ENCODE results near the gene UQCRC2.
A peak's percentile ranks its signal among the peaks of the same experiment; 100 is the strongest.

The UQCRC2 gene

DNA sequence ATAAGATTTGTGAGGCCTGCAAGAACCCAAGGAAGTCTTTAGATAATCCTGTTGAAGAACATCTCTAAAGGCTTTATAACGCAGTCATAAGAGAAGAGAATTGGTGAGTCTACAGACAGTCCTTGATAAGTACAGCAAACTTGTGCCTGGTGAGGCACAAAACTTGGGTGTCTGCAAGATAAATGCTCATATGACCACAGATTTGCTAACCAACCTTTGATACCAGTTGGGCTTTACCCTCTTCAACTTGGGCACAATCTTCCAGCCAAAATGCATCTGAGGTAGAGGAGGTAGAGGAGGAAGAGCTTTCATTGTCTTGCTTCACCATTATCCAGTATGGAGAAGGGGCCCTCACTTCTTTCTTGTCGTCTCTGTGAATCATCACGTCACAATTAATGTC is 30.9 kb downstream of the UQCRC2 start:
- Histone ChIP-seq H3K4me3 (ENCODE audit: low read depth, low read length) (no peak overlapping the region), H3K4me1 (ENCODE audit: control insufficient read depth, insufficient read depth, low read length) (no peaks in the 10 kb centered on the region), H3K9me3 (ENCODE audit: control insufficient read depth, insufficient read depth, low read depth, low read length) (no peaks in the 10 kb centered on the region), H3K36me3 (ENCODE audit: control insufficient read depth in 2 of 2, insufficient read depth in 1 of 2, low read length in 2 of 2) (peaks cover 35 to 74% of the 10 kb centered on the region in 2 experiments), H3K27ac (ENCODE audit: extremely low read depth, low read depth, low read length) (no peak overlapping the region)
- no peak for TF ChIP-seq TRIM28 (IDR thresholded peaks at IDR 0.05; ENCODE audit: borderline replicate concordance, low read length)
- TF ChIP-seq, protein P1, sequence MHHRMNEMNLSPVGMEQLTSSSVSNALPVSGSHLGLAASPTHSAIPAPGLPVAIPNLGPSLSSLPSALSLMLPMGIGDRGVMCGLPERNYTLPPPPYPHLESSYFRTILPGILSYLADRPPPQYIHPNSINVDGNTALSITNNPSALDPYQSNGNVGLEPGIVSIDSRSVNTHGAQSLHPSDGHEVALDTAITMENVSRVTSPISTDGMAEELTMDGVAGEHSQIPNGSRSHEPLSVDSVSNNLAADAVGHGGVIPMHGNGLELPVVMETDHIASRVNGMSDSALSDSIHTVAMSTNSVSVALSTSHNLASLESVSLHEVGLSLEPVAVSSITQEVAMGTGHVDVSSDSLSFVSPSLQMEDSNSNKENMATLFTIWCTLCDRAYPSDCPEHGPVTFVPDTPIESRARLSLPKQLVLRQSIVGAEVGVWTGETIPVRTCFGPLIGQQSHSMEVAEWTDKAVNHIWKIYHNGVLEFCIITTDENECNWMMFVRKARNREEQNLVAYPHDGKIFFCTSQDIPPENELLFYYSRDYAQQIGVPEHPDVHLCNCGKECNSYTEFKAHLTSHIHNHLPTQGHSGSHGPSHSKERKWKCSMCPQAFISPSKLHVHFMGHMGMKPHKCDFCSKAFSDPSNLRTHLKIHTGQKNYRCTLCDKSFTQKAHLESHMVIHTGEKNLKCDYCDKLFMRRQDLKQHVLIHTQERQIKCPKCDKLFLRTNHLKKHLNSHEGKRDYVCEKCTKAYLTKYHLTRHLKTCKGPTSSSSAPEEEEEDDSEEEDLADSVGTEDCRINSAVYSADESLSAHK (tag by site-specific recombination; IDR thresholded peaks at IDR 0.05), result no peak
- no peak for TF ChIP-seq ZNF670 (tag by site-specific recombination; IDR thresholded peaks at IDR 0.05; ENCODE audit: low read depth)
- TF ChIP-seq, protein P2, sequence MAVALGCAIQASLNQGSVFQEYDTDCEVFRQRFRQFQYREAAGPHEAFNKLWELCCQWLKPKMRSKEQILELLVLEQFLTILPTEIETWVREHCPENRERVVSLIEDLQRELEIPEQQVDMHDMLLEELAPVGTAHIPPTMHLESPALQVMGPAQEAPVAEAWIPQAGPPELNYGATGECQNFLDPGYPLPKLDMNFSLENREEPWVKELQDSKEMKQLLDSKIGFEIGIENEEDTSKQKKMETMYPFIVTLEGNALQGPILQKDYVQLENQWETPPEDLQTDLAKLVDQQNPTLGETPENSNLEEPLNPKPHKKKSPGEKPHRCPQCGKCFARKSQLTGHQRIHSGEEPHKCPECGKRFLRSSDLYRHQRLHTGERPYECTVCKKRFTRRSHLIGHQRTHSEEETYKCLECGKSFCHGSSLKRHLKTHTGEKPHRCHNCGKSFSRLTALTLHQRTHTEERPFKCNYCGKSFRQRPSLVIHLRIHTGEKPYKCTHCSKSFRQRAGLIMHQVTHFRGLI (tag by site-specific recombination; IDR thresholded peaks at IDR 0.05), result peak; percentile 80; the same call in 1 of the 2 replicates
- ChIA-PET CTCF (interaction anchor here (1.4 kb wide), 1 partner anchor 115 kb away, joined by 3 read pairs; no protein-coding TSS in a partner anchor), POLR2A (no interaction called here)

DNA sequence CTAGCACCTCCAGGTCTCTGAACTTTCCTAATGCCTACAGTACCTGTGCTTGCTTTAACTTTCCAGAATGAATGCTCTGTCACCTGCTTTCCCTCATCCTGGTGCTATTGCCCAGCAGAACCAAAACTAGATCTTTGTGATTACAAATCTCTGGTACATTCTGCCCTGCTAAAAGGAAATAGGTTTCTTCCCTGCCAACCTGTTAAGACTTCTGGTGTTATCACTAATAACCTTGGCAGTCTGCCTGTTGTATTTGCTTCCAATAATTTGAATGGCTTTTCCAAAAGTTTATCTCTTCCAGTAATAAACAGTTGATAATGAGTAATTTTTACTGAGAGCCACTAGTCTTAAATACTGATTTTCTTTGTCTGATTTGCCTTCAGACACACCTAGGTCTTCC is 32.4 kb downstream of the UQCRC2 start:
- peaks cover 29 to 60% of the 10 kb centered on the region in 2 experiments for H3K36me3 ChIP-seq (ENCODE audit: control insufficient read depth in 2 of 2, insufficient read depth in 1 of 2, low read length in 2 of 2)
- ChIA-PET CTCF (interaction anchor here (1.4 kb wide), 1 partner anchor 114 kb away, joined by 3 read pairs; no protein-coding TSS in a partner anchor), POLR2A (no interaction called here)
- no peak overlapping the region for H3K4me3 ChIP-seq (ENCODE audit: low read depth, low read length)
- peaks cover 4% of the 10 kb centered on the region for H3K4me1 ChIP-seq (ENCODE audit: control insufficient read depth, insufficient read depth, low read length)
- H3K9me3 ChIP-seq (ENCODE audit: control insufficient read depth, insufficient read depth, low read depth, low read length), result no peaks in the 10 kb centered on the region
- TF ChIP-seq ZNF16 (tag by site-specific recombination; IDR thresholded peaks at IDR 0.05; ENCODE audit: low read depth) (no peak), GLIS1 (tag by site-specific recombination; IDR thresholded peaks at IDR 0.05) (no peak), ZNF157 (tag by site-specific recombination; IDR thresholded peaks at IDR 0.05) (no peak), KLF10 (tag by site-specific recombination; IDR thresholded peaks at IDR 0.05) (no peak), ZNF114 (tag by site-specific recombination; IDR thresholded peaks at IDR 0.05) (no peak)
- TF ChIP-seq, protein P3, sequence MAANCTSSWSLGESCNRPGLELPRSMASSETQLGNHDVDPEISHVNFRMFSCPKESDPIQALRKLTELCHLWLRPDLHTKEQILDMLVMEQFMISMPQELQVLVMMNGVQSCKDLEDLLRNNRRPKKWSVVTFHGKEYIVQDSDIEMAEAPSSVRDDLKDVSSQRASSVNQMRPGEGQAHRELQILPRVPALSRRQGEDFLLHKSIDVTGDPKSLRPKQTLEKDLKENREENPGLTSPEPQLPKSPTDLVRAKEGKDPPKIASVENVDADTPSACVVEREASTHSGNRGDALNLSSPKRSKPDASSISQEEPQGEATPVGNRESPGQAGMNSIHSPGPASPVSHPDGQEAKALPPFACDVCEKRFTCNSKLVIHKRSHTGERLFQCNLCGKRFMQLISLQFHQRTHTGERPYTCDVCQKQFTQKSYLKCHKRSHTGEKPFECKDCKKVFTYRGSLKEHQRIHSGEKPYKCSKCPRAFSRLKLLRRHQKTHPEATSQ (tag by site-specific recombination; IDR thresholded peaks at IDR 0.05), result no peak
- TF ChIP-seq, protein P4, sequence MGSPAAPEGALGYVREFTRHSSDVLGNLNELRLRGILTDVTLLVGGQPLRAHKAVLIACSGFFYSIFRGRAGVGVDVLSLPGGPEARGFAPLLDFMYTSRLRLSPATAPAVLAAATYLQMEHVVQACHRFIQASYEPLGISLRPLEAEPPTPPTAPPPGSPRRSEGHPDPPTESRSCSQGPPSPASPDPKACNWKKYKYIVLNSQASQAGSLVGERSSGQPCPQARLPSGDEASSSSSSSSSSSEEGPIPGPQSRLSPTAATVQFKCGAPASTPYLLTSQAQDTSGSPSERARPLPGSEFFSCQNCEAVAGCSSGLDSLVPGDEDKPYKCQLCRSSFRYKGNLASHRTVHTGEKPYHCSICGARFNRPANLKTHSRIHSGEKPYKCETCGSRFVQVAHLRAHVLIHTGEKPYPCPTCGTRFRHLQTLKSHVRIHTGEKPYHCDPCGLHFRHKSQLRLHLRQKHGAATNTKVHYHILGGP (tag by site-specific recombination; IDR thresholded peaks at IDR 0.05), result no peak
- no peak overlapping the region for H3K27ac ChIP-seq (ENCODE audit: extremely low read depth, low read depth, low read length)

DNA sequence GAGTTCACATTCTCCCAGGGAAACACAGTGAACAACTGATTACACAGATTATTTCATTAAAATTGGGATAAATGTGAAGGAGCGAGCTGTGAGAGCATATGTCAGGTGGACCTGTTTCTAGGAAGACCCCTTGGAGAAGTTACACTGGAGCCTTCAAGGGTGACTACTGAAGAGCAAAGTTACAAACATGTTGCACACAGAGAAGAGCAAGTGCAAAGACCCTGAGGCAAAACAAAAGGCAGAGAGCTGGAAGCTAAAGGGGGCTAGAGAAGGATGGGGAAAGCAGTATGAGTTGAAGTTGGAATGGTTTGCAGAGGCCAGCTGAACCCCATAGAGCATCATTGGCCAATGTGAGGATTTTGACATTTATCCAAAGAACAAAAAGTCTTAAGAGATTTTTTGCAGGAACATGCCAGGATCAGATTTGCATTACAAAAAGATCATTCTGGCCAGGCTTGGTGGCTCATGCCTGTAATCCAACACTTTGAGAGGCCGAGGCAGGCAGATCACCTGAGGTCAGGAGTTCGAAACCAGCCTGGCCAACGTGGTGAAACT is 33.6 kb downstream of the UQCRC2 start:
- H3K4me3 ChIP-seq (ENCODE audit: low read depth, low read length), result no peak overlapping the region
- H3K4me1 ChIP-seq (ENCODE audit: control insufficient read depth, insufficient read depth, low read length), result peaks cover 13% of the 10 kb centered on the region
- POLR2A ChIA-PET, result no interaction called here
- no peak overlapping the region for H3K27ac ChIP-seq (ENCODE audit: extremely low read depth, low read depth, low read length)
- peaks cover 23 to 48% of the 10 kb centered on the region in 2 experiments for H3K36me3 ChIP-seq (ENCODE audit: control insufficient read depth in 2 of 2, insufficient read depth in 1 of 2, low read length in 2 of 2)
- CTCF ChIA-PET, result no interaction called here
- H3K9me3 ChIP-seq (ENCODE audit: control insufficient read depth, insufficient read depth, low read depth, low read length), result no peaks in the 10 kb centered on the region
- TF ChIP-seq MZF1 (tag by site-specific recombination; IDR thresholded peaks at IDR 0.05; ENCODE audit: borderline replicate concordance), result no peak
- TF ChIP-seq, protein P5, sequence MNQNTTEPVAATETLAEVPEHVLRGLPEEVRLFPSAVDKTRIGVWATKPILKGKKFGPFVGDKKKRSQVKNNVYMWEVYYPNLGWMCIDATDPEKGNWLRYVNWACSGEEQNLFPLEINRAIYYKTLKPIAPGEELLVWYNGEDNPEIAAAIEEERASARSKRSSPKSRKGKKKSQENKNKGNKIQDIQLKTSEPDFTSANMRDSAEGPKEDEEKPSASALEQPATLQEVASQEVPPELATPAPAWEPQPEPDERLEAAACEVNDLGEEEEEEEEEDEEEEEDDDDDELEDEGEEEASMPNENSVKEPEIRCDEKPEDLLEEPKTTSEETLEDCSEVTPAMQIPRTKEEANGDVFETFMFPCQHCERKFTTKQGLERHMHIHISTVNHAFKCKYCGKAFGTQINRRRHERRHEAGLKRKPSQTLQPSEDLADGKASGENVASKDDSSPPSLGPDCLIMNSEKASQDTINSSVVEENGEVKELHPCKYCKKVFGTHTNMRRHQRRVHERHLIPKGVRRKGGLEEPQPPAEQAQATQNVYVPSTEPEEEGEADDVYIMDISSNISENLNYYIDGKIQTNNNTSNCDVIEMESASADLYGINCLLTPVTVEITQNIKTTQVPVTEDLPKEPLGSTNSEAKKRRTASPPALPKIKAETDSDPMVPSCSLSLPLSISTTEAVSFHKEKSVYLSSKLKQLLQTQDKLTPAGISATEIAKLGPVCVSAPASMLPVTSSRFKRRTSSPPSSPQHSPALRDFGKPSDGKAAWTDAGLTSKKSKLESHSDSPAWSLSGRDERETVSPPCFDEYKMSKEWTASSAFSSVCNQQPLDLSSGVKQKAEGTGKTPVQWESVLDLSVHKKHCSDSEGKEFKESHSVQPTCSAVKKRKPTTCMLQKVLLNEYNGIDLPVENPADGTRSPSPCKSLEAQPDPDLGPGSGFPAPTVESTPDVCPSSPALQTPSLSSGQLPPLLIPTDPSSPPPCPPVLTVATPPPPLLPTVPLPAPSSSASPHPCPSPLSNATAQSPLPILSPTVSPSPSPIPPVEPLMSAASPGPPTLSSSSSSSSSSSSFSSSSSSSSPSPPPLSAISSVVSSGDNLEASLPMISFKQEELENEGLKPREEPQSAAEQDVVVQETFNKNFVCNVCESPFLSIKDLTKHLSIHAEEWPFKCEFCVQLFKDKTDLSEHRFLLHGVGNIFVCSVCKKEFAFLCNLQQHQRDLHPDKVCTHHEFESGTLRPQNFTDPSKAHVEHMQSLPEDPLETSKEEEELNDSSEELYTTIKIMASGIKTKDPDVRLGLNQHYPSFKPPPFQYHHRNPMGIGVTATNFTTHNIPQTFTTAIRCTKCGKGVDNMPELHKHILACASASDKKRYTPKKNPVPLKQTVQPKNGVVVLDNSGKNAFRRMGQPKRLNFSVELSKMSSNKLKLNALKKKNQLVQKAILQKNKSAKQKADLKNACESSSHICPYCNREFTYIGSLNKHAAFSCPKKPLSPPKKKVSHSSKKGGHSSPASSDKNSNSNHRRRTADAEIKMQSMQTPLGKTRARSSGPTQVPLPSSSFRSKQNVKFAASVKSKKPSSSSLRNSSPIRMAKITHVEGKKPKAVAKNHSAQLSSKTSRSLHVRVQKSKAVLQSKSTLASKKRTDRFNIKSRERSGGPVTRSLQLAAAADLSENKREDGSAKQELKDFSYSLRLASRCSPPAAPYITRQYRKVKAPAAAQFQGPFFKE (tag by site-specific recombination; IDR thresholded peaks at IDR 0.05; ENCODE audit: borderline replicate concordance), result no peak
- no peak for TF ChIP-seq ZNF433 (tag by site-specific recombination; IDR thresholded peaks at IDR 0.05; ENCODE audit: low read depth)
- TF ChIP-seq, protein P6, sequence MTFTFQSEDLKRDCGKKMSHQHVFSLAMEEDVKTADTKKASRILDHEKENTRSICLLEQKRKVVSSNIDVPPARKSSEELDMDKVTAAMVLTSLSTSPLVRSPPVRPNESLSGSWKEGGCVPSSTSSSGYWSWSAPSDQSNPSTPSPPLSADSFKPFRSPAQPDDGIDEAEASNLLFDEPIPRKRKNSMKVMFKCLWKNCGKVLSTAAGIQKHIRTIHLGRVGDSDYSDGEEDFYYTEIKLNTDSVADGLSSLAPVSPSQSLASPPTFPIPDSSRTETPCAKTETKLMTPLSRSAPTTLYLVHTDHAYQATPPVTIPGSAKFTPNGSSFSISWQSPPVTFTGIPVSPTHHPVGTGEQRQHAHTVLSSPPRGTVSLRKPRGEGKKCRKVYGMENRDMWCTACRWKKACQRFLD (tag by site-specific recombination; IDR thresholded peaks at IDR 0.05), result no peak
- TF ChIP-seq ZNF221 (tag by site-specific recombination; IDR thresholded peaks at IDR 0.05; ENCODE audit: borderline replicate concordance), result no peak
- TF ChIP-seq ZNF138 (tag by site-specific recombination; IDR thresholded peaks at IDR 0.05; ENCODE audit: borderline replicate concordance), result no peak
